Stimulated activated CD8-positive, alpha-beta memory T cell treated with anti-CD3 and anti-CD28 coated beads, Interleukin-12 subunit alpha, Interleukin-12 subunit beta, amount 100 ng/mL, for 4 hours (primary cell): ENCODE results near the gene H2BK1.

Experiments
- DNase-seq: peaks from one replicate; pipeline ENCODE4 v3.0.0-alpha.2; 2020; ENCODE audit warnings: low read depth

H2BK1 gene

GRCh38 chr7:151210087-151210854, at the start of gene H2BK1:
H2BK1 (minus strand) TSS chr7:151210488; CDS start chr7:151210318, 170 bp downstream.
- no peak for DNase-seq

DNA sequence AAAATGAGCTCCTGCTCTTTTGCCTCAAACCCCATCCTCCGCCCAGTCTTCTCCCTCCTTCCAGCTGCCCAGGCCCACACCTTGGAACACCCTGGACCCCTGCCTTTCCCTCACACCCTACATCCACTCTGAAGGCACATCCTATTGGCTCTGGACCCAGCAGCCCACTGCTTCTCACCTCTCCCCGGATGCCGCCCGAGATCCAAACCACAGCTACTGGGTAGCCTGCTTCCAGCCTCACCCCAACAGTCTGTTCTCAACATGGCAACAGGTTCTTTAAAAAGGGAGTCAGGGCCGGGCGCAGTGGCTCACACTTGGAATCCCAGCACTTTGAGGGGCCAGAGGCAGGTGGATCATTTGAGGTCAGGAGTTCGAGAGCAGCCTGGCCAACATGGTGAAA, 47.7 kb upstream of the H2BK1 start:
- no peak for DNase-seq

DNA sequence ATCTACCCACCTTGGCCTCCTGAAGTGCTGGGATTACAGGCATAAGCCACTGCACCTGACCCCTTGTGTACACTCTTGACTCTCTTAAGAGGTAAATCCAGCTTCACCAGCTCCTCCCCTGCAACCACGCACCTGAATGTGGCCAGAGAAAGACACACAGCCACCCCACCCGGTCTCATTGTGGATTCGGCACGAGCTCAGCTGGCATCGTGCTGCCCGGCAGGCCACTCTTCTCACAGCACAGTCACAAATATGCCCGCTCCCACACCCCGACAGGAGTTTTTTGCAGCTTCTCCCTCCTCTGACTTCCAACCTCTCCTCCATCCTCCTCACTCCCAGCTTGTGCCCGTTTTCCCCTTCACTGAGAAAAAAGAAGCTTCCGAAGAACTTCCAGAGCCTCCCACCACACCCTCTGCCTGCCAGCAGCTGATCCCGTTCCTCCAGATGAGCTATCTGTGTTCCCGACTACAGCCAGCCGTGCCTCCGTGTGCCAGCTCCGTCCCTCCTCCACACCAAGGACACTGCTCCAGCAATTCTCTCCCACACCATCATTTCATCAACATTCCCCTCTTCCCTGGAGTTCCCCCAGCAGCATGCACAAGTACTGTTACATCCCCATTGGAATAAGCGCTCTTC, 46.2 kb upstream of the H2BK1 start:
- no peak for DNase-seq

DNA sequence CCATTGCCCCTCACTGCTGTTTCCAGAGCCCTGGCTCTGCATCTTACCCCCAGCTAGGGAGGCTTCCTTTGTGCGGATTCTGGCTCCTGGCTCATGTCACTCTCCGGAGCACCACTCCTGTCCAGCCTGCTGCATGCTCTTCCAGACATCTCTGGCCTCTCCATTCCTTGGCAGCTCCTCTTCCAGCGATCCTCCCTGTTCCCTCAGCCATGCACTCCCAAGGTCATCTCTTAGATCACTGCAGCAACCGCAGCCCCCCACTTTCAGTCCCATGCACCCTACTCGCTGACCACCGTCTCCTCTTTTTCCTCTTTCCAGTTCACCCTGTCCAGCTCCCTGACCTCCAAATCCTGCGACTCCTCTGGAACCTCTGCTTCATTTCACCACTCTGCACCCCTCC, 45.1 kb upstream of the H2BK1 start:
- DNase-seq, result no peak

DNA sequence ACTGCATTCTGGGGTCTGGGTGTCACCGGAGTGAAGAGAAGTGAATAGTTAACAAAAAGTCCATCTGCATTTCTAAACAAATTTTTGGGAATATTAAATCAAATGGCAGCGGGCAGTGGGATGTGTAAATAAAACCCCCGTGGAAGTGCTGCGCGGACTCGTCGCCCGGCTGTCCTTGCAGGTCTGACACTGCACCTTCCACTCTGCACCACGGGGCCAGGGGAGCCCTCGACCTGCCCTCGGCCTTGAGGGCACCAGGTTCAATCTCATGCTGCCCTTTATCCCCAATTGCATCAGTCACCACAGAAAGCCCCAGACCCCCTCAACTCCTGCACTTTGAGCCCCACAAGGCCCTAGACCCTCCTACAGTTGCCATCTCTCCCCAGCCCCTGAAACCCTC, 44.6 kb upstream of the H2BK1 start:
- DNase-seq, result no peak

- no peak for DNase-seq
Measured at GRCh38 chr7:151254316-151254715, 44.0 kb upstream of the H2BK1 start.

DNA sequence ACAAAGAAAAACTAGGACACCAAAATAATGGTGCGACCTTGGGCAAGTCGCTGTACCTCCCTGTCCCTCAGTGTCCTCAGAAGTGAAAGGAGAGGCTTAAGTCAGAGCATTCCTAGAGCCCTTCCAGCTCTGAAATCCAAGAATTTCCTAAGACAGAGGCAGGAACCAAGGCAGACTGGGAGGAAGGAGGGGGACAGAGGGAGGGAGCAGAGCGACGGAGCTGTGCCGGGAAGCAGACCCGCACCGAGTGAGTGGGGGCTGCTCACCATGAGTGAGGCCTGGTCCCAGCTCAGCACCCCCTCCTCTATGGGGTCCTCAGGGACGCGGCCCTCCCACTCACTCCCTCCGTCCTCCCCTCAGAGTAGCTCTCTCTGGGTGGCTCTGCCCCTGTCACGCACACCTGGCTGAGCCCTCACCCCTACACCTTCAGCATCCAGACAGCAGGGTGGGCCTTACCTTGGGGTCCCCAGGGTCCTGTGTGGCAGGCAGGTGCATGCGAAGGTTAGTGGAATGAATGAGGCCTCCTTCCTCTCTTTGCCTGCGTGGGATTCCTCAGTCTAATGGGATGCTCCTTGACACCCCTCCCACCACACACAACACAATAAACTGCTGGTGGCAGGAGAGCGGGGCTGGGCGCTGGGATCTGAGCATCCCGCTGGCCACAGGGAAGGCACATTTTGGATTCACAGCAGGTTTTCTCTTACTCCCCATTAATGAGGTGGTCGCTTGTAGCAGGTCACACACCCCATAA, 42.8 kb upstream of the H2BK1 start:
- no peak for DNase-seq

DNA sequence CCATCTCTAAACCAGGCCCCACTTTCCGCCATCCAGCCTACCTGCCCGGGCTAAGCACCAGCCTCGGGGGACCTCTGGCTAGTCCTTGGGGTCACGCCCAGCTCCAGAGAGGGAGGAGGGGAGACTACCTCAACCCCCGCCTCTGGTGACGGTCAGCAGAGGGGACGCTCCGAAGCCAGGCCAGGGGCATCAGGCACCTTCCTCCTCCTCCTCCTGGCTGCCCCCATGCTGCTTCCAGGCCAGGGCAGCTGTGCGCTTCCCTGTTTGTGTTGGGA, 42.2 kb upstream of the H2BK1 start:
- DNase-seq, result no peak

DNA sequence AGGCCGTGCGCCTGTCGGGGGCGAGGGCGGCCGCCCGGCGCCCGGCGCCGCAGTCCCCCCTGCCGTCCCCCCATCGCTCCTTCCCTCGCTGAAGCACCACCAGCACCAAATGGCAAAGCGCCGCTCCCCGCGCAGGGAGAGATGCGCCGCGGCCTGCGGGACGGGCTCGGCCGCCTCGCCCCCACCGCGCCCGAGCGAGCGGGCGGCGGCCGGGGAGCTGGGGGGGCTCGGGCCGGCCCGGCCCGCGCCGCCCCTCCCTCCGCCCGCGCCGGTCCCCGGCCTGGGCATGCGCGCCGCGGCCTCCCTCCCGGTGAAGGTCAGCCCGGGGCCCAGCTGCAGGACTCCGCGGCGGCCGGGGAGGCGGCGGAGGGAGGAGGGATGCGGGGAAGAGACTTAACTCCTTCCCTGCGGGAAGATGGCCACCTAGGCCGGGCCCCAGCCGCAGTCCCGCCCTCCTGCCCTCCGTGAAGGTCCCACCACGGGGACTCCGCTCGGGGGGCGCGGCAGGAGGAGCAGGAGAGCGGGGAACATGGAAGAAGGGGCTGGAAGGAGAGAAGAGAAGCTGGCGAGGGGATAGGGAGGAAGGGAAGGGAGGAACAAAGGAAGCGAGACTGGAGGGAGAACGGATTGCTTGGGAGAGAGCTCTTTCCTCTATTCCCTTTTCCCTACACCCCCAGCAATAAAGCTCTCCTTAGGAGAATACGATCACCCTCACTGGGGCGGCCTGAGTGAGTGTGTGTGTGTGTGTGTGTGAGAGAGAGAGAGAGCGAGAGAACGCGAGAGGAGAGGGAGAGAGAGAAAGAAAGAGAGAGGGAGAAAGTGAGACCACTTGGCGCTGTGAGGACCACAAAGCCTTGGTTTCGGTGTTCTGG, 41.6 kb upstream of the H2BK1 start:
- DNase-seq, result no peak

DNA sequence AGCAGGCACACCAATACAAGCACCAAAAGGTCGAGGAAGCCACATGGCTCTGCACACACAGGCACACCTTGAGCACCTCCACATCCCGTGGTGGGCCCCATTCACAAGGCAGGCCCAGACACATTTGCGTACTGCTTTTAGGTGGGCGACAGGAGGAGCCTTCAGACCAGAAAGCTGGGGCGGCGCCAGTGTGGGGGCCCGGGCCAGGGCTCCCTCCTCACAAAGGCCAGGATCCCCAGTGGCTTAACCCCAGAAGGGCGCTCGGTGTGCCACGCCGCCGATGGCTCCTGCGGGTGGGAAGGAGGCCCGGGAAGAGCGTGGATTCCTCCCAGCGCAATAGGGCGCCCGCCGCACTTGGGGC, 41.0 kb upstream of the H2BK1 start:
- DNase-seq, result no peak

DNA sequence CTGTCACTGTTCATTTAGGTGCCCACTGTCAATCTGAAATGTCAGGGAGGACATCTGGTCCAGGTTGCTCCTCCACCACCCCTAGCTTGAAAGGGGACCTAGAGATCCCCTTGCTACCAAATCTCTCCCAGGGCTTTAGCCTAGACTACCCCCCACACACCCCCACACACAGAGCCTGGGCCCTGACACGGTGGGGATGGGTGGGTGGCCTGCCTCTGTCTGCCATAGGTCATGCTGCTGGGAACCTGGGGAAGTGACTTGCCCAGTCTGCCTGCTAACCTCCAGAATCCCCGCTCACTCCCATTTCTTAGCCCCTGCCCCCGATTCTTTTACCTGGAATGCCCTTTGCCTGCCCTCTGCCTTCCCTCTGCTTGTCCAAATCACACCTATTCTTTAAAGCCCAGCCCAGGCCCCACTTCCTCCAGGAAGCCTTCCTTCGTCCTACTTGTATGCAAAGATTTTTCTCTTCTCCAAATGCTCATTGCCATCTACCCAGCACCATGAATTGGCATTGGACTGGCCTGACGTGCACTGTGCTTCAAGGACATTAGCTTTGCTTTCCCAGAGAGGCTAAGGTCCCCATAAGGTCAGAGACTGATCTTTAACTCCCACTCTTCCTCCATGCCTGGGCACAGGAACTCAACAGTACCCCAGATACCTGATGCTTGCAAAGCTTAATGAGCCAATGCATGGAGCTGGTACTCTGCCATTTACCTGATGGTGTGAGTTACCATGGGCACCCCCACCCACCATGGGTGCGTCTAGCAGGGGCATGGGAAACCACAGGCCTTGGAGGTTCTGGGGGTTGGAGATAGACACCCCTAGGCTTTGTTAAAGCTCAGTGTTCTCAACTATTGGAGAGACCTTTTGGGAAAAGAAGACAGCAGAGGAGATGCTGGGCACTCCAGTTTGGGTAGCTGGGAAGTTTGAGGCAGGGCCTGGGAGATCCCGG, 40.2 kb upstream of the H2BK1 start:
- no peak for DNase-seq

DNA sequence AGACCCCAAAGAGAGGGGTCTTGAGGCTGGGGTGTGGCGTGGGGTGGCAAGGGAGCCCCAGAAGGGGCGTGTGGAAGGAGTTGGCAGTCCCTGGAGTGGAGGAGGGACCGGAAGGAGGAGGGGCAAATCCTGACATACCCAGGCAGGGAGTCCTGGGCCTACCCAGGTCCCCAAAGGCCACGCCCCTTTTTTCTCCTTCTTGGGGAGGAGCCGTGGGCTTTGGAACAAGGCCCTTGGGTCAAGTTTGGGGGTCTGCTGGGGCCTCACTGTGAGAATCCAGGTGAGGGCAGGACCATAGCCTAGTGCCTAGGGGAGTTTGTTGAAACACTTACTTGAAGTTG, 39.4 kb upstream of the H2BK1 start:
- no peak for DNase-seq

DNA sequence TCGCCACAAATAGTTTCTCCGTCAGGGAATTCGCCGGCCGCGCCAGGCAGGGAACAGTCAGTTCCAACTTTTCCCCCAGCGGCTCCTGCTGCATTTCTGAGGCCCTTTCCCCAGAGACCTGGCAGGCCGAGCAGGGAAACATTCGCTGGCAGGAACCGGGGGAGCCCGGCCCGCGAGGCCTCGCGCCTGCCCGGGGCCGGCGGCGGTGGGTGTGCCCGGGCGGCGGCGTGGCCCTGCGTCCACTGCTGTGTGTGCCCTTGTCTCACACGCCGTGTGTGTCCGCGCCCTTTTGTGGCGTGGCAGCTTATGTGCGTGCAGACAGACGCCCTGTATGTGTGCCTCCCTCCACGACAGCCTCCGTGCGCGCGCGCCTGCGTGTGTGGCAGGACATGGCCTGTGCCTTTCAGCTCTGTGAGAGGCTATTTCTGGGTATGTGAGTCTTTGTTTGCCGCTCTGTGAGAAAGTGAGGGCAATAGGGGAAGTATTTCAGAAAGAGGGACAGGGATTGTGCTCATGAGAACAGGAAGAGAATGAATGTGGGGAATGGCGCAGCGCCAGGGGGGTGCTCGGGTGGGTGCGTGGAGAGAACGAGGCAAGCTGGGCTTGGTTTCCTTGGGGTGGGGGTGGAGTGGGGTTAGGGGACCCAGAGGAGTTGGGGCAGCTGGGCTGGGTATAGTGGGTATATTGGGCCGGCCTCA, 38.9 kb upstream of the H2BK1 start:
- DNase-seq, result no peak

- no peak for DNase-seq
Measured at GRCh38 chr7:151248346-151249033, 38.2 kb upstream of the H2BK1 start, which contains the start of gene SMARCD3. SMARCD3 (minus strand) TSS chr7:151248694; CDS start chr7:151248562, 132 bp downstream.

GRCh38 chr7:151247611-151248345, 37.5 kb upstream of the H2BK1 start:
- no peak for DNase-seq

- DNase-seq, result no peak
Measured at GRCh38 chr7:151246851-151247580, 36.7 kb upstream of the H2BK1 start.

GRCh38 chr7:151246102-151246850, 36.0 kb upstream of the H2BK1 start:
- DNase-seq, result no peak
